Uterus (tissue), 4 donors: ENCODE results near the gene BTBD18. TPM values are rescaled to one million over a fixed set of nuclear protein-coding genes. Genes with fewer than 3 reads are reported as not detected.
"Not testable (repeated sequence)": the region's sequence is repeated elsewhere in the genome, so short reads cannot be mapped to it uniquely, and the experiment has no call there.

Experiments
- DNase-seq, 2 donors: peaks; one replicate each; pipeline ENCODE4 v3.0.0-alpha.2; 2019 to 2020
- H3K27ac ChIP-seq, 2 donors: fragments of 200-600 bp; sonication (generic); 1 replicate in 1 of 2; 2 replicates in 1 of 2; pipeline ENCODE4 v1.5.1; 2016 to 2018
- H3K27me3 ChIP-seq, 2 donors: fragments of 200-600 bp; sonication (generic); one replicate each; pipeline ENCODE4 v1.5.1; 2018 to 2019; ENCODE audit warnings: control low read depth in 1 of 2
- H3K36me3 ChIP-seq, 2 donors: fragments of 200-600 bp; sonication (generic); one replicate each; pipeline ENCODE4 v1.5.1; 2019; ENCODE audit warnings: control low read depth in 1 of 2
- H3K4me1 ChIP-seq, 2 donors: fragments of 200-600 bp; sonication (generic); one replicate each; pipeline ENCODE4 v1.5.1; 2018 to 2019; ENCODE audit warnings: control low read depth in 1 of 2
- H3K4me3 ChIP-seq, 2 donors: fragments of 200-600 bp; sonication (generic); 1 replicate in 1 of 2; 2 replicates in 1 of 2; pipeline ENCODE4 v1.5.1; 2018 to 2019; ENCODE audit warnings: mild to moderate bottlenecking in 1 of 2
- H3K9me3 ChIP-seq, 2 donors: fragments of 200-600 bp; sonication (generic); one replicate each; pipeline ENCODE4 v1.5.1; 2019; ENCODE audit warnings: control low read depth in 1 of 2
- CTCF ChIP-seq, 4 experiments: fragments of 200-600 bp in 2 of 4; fragments of 450-650 bp in 2 of 4; sonication (generic) in 2 of 4; IDR thresholded peaks; one replicate each; pipeline ENCODE4 v1.5.1; 2016 to 2019; ENCODE audit warnings: antibody characterized with exemption in 4 of 4, mild to moderate bottlenecking in 2 of 4, moderate library complexity in 1 of 4
- POLR2A ChIP-seq, 2 donors: fragments of 450-650 bp; IDR thresholded peaks; one replicate each; pipeline ENCODE4 v1.6.1; 2016; ENCODE audit warnings: antibody characterized with exemption in 2 of 2, mild to moderate bottlenecking in 1 of 2, moderate library complexity in 1 of 2
- intact Hi-C: fragments of 100-400 bp; cut with DNase I; formaldehyde crosslinking; loops from one replicate; pipeline ENCODE4 v1.15.1; 2023; ENCODE audit warnings: low total_unique reads
- total RNA-seq, 4 donors: library from RNA; depleted of rRNA in 3 of 4; stranded (reverse); fragments of >200 nt in 3 of 4; gene quantifications; one replicate each; pipeline versions ENCODE4 v1.1.0 to v1.2.4, GENCODE V29; 2014 to 2023
- donor health status: DM: yes; HTN: yes; CAD: no.

The BTBD18 gene
- total RNA-seq, 4 donors from 2014 or later = not detected

GRCh38 chr11:57732661-57733060 lies 19.0 kb downstream of the BTBD18 start:
- Histone ChIP-seq H3K36me3 (no peaks in the 10 kb centered on the region), H3K9me3 (no peaks in the 10 kb centered on the region), H3K4me3 (no peak overlapping the region), H3K27ac (no peak overlapping the region), H3K27me3 (no peaks in the 10 kb centered on the region), H3K4me1 (no peaks in the 10 kb centered on the region)
- TF ChIP-seq POLR2A (IDR thresholded peaks at IDR 0.05) (no peak), CTCF (IDR thresholded peaks at IDR 0.05) (no peak)
- intact Hi-C loops = no loop called here
- DNase-seq = no peak

DNA sequence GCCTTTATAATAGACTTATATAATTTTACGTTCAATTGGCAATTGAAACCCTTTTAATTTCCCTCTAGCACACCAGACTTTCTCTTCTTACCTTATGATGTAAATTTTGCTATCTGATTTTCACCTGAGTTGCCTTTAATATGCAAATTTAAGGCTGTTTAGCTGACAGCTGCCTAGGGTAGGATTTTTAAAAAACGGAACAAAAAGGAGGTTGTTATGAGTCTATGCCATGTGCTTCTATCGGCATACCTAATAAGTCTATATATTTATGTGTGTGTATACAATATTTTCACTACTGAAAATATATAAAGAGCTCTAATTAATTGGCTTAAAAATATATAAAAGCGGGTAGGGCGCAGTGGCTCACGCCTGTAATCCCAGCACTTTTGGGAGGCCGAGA lies 22.1 kb downstream of the BTBD18 start:
- DNase-seq = no peak
- no peaks in the 10 kb centered on the region for H3K4me1 ChIP-seq
- TF ChIP-seq CTCF (IDR thresholded peaks at IDR 0.05) (no peak), POLR2A (IDR thresholded peaks at IDR 0.05) (no peak)
- no peak overlapping the region for H3K4me3 ChIP-seq
- intact Hi-C loops = no loop called here
- H3K36me3 ChIP-seq = no peaks in the 10 kb centered on the region
- no peaks in the 10 kb centered on the region for H3K27me3 ChIP-seq
- H3K27ac ChIP-seq = no peak overlapping the region
- no peaks in the 10 kb centered on the region for H3K9me3 ChIP-seq

- intact Hi-C loops = no loop called here
These were observed 22.8 kb downstream of the BTBD18 start for GRCh38 chr11:57728829-57729228.

GRCh38 chr11:57727185-57727584 lies 24.4 kb downstream of the BTBD18 start:
- intact Hi-C loops = no loop called here
- DNase-seq = no peak
- H3K36me3 ChIP-seq = no peaks in the 10 kb centered on the region

More at GRCh38 chr11:57728829-57729228, 22.8 kb downstream of the BTBD18 start:
- Histone ChIP-seq H3K27me3 (no peaks in the 10 kb centered on the region), H3K4me1 (no peaks in the 10 kb centered on the region), H3K27ac (no peak overlapping the region), H3K9me3 (no peaks in the 10 kb centered on the region), H3K4me3 (no peak overlapping the region), H3K36me3 (no peaks in the 10 kb centered on the region)
- no peak for TF ChIP-seq POLR2A (IDR thresholded peaks at IDR 0.05)
- no peak for TF ChIP-seq CTCF (IDR thresholded peaks at IDR 0.05)
- no peak for DNase-seq

DNA sequence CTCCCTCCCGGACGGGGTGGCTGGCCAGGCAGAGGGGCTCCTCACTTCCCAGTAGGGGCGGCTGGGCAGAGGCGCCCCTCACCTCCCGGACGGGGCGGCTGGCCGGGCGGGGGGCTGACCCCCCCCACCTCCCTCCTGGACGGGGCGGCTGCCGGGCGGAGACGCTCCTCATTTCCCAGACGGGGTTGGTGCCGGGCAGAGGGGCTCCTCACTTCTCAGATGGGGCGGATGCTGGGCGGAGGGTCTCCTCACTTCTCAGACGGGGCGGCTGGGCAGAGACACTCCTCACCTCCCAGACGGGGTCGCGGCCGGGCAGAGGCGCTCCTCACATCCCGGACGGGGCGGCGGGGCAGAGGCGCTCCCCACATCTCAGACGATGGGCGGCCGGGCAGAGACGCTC lies 34.9 kb downstream of the BTBD18 start:
- intact Hi-C loops = not testable (repeated sequence)

More at GRCh38 chr11:57727185-57727584, 24.4 kb downstream of the BTBD18 start:
- TF ChIP-seq POLR2A (IDR thresholded peaks at IDR 0.05) (no peak), CTCF (IDR thresholded peaks at IDR 0.05) (no peak)
- Histone ChIP-seq H3K4me3 (no peak overlapping the region), H3K4me1 (no peaks in the 10 kb centered on the region), H3K27me3 (no peaks in the 10 kb centered on the region), H3K9me3 (no peaks in the 10 kb centered on the region), H3K27ac (no peak overlapping the region)

GRCh38 chr11:57713835-57714234 lies 37.8 kb downstream of the BTBD18 start:
- Histone ChIP-seq H3K27me3 (no peaks in the 10 kb centered on the region), H3K4me3 (peak overlapping the region in 1 of 2 donors; percentile 70), H3K27ac (no peak overlapping the region), H3K36me3 (no peaks in the 10 kb centered on the region), H3K4me1 (peaks cover 0 to 15% of the 10 kb centered on the region in 2 donors), H3K9me3 (no peaks in the 10 kb centered on the region)
- DNase-seq = no peak
- TF ChIP-seq CTCF (IDR thresholded peaks at IDR 0.05) (no peak), POLR2A (IDR thresholded peaks at IDR 0.05) (no peak)
- intact Hi-C loops = no loop called here

More for the DNA sequence above, 34.9 kb downstream of the BTBD18 start:
- not testable (repeated sequence) for DNase-seq, H3K27ac ChIP-seq, H3K4me3 ChIP-seq, H3K36me3 ChIP-seq, H3K9me3 ChIP-seq, H3K4me1 ChIP-seq, H3K27me3 ChIP-seq
